Lower lobe of right lung (tissue), 2 donors: ENCODE results near the gene PRSS3. TPM values are rescaled to one million over a fixed set of nuclear protein-coding genes. Genes with fewer than 3 reads are reported as not detected.
A peak's percentile ranks its signal among the peaks of the same experiment; 100 is the strongest.
"Not testable (repeated sequence)": the region's sequence is repeated elsewhere in the genome, so short reads cannot be mapped to it uniquely, and the experiment has no call there.

ENCODE experiments used
- ATAC-seq, 2 donors: fragments of 200-7000 bp; cut with Tn5 transposase; one replicate each; pipeline ENCODE4 v1.9.1; 2020 to 2022; ENCODE audit warnings: mild to moderate bottlenecking in 2 of 2, moderate library complexity in 2 of 2
- DNase-seq: peaks from one replicate; pipeline ENCODE4 v3.0.0-alpha.2; 2020
- H3K27ac ChIP-seq: fragments of 200-600 bp; one replicate; pipeline ENCODE4 v1.8.0; 2022
- H3K27me3 ChIP-seq: fragments of 200-600 bp; one replicate; pipeline ENCODE4 v1.8.0; 2022; ENCODE audit warnings: low read depth
- H3K36me3 ChIP-seq: fragments of 200-600 bp; one replicate; pipeline ENCODE4 v1.8.0; 2022; ENCODE audit warnings: mild to moderate bottlenecking
- H3K4me1 ChIP-seq: fragments of 200-600 bp; one replicate; pipeline ENCODE4 v1.8.0; 2022
- H3K4me3 ChIP-seq: fragments of 200-600 bp; one replicate; pipeline ENCODE4 v1.8.0; 2022; ENCODE audit warnings: mild to moderate bottlenecking
- H3K9me3 ChIP-seq: fragments of 200-600 bp; one replicate; pipeline ENCODE4 v1.8.0; 2022
- intact Hi-C: fragments of 100-400 bp; cut with DNase I; formaldehyde crosslinking; loops from one replicate; pipeline ENCODE4 v1.11.0; 2022
- total RNA-seq: library from RNA; stranded (reverse); fragmentation: NEBNext Ultra II Directional; extraction: Animal tissue kit (Norgen Biotek cat#: 25700); gene quantifications from one replicate; pipeline ENCODE4 v1.2.1, GENCODE V29; 2021
- TF ChIP-seq, protein P1 (sequence below): fragments of 200-600 bp; IDR thresholded peaks from one replicate; pipeline ENCODE4 v1.8.0; 2022; ENCODE audit warnings: antibody characterized with exemption, mild to moderate bottlenecking
- donor health status: DM: no; HTN: yes; CAD: no; lungs with severe emphysema.

The PRSS3 gene
- total RNA-seq, 1 donor from 2014 or later = 0.65 TPM

DNA sequence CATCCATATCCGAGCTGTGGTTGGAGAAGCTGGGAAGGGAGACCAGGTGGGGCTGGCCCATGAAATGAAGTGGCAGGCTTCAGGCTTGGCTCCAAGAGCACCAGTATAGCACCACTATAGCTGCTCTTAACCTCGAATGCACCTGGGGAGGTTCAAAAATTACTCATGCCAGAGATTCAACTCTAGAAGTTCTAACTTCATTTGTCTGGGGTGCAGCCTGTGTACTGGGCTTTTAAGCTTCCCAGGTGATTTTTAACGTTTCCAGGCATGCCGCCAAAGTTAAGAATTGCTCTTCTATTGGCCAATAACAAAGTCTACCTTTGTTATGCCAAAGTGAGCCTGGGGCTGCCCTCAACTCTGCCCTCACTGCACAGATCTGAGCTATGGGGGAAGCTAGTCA lies 458 bp downstream of the PRSS3 start:
- Histone ChIP-seq H3K9me3 (no peaks in the 10 kb centered on the region), H3K27me3 (no peaks in the 10 kb centered on the region), H3K4me3 (no peak overlapping the region), H3K27ac (no peak overlapping the region), H3K4me1 (peaks cover 3% of the 10 kb centered on the region), H3K36me3 (no peaks in the 10 kb centered on the region)
- TF ChIP-seq, protein P1, sequence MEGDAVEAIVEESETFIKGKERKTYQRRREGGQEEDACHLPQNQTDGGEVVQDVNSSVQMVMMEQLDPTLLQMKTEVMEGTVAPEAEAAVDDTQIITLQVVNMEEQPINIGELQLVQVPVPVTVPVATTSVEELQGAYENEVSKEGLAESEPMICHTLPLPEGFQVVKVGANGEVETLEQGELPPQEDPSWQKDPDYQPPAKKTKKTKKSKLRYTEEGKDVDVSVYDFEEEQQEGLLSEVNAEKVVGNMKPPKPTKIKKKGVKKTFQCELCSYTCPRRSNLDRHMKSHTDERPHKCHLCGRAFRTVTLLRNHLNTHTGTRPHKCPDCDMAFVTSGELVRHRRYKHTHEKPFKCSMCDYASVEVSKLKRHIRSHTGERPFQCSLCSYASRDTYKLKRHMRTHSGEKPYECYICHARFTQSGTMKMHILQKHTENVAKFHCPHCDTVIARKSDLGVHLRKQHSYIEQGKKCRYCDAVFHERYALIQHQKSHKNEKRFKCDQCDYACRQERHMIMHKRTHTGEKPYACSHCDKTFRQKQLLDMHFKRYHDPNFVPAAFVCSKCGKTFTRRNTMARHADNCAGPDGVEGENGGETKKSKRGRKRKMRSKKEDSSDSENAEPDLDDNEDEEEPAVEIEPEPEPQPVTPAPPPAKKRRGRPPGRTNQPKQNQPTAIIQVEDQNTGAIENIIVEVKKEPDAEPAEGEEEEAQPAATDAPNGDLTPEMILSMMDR = no peak
- intact Hi-C loops = no loop called here
- DNase-seq (no peak), ATAC-seq (peak; percentile 59 to 63)

DNA sequence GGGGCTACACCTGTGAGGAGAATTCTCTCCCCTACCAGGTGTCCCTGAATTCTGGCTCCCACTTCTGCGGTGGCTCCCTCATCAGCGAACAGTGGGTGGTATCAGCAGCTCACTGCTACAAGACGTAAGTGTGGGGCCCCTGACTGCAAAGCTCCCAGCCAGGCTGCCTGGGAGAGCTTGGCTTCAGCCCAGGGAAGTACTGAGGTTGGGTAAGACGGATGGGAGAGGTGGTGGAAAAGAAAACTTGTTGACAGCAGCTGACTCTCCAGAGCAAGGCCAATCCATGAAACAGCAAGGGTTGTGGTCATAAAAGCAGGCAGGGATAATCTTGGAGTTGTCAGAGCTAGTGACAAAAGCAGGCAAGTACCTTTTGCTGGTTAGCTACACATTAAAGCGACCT lies 1.3 kb downstream of the PRSS3 start:
- H3K27ac ChIP-seq, H3K27me3 ChIP-seq, H3K4me3 ChIP-seq, H3K9me3 ChIP-seq, DNase-seq, ATAC-seq, H3K36me3 ChIP-seq, intact Hi-C loops, H3K4me1 ChIP-seq: not testable (repeated sequence)

DNA sequence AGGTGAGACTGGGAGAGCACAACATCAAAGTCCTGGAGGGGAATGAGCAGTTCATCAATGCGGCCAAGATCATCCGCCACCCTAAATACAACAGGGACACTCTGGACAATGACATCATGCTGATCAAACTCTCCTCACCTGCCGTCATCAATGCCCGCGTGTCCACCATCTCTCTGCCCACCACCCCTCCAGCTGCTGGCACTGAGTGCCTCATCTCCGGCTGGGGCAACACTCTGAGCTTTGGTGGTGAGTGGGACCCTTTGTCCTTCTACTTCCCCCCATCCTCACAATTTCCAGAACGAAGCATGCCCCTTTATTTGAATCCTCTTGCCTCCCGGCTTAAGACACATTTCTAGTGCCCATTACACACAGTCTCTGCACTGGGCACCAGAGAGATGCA lies 2.5 kb downstream of the PRSS3 start:
- TF ChIP-seq, protein P1 = no peak
- DNase-seq (no peak), ATAC-seq (no peak)
- Histone ChIP-seq H3K9me3 (no peaks in the 10 kb centered on the region), H3K4me1 (peaks cover 3% of the 10 kb centered on the region), H3K27me3 (no peaks in the 10 kb centered on the region), H3K36me3 (no peaks in the 10 kb centered on the region), H3K27ac (no peak overlapping the region), H3K4me3 (no peak overlapping the region)
- intact Hi-C loops = no loop called here

DNA sequence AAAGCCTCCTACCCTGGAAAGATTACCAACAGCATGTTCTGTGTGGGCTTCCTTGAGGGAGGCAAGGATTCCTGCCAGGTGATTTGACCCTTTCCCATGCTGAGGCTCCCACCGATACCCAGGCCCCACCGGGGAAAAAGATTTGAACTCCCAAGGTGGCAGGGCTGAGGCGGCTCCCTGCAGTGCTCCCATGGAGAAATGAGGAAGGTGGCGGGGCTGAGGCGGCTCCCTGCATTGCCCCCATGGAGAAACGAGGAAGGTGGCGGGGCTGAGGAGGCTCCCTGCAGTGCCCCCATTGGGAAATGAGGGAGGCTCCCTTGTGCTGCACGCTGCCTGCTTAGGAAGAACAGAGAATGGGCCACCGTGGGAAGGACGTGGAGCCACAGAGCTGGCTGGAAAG lies 3.2 kb downstream of the PRSS3 start:
- ATAC-seq (no peak), DNase-seq (no peak)
- no peaks in the 10 kb centered on the region for H3K9me3 ChIP-seq
- H3K27me3 ChIP-seq = no peaks in the 10 kb centered on the region
- H3K4me1 ChIP-seq = peaks cover 3% of the 10 kb centered on the region
- H3K27ac ChIP-seq = no peak overlapping the region
- no peaks in the 10 kb centered on the region for H3K36me3 ChIP-seq
- intact Hi-C loops = no loop called here
- TF ChIP-seq, protein P1 = no peak
- no peak overlapping the region for H3K4me3 ChIP-seq

DNA sequence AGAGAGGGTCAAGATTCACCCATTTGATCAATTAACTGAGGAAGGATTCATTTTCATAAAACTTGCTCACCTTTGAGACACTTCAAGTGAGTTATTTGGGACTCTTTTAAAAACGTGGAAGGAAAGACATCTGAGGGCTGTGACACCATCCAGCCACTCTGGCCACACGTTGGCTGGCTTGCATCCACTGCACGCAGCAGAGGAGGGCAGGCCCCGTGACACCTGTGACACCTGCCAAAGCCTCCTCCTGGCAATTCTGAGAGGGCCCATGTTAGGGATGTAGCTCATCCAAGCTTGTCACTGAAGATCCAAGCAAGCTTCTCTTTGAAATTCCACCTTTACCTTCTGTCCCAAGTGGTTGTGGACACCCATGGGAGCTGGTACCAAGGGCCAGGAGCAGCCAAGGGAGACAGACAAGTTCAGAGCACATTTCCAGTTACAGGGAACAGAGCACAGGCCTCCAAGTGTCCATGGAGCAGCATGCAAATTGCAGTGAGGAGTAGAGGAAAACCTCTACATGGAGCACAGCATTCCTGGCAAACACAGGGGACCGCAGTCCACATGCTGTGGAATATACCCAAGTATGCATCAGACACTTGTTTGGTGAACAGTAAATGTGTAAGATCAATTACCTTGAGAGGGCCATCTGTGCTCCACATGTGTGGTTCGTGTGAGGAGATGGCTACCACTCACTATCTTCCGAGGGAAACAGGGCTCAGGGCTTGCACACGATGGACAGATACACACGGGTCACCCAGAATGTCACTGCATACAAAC lies 4.8 kb downstream of the PRSS3 start:
- TF ChIP-seq, protein P1 = no peak
- H3K27me3 ChIP-seq = no peaks in the 10 kb centered on the region
- intact Hi-C loops = no loop called here
- no peak overlapping the region for H3K4me3 ChIP-seq
- DNase-seq = no peak
- ATAC-seq = no peak
- H3K9me3 ChIP-seq = no peaks in the 10 kb centered on the region
- no peak overlapping the region for H3K27ac ChIP-seq
- peaks cover 3% of the 10 kb centered on the region for H3K4me1 ChIP-seq
- no peaks in the 10 kb centered on the region for H3K36me3 ChIP-seq

DNA sequence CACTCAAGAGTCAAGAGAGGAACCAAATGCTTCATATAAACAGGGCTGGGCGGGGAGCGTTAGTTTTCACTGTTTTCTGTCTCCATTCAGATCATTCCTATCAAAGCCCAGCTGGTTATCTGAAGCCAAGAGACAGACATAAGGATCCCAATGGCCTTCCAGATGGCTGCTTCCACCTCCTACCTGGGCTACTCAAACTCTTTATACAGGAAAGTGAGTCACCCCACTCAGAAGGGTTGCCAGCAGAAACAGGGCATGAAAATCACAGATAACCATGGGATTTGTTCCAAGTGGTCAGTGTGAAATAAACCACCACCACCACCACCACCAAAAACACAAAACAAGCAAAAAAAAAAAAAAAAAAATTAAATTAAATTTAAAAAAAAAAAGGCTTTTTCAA lies 5.5 kb downstream of the PRSS3 start:
- Histone ChIP-seq H3K4me3 (no peak overlapping the region), H3K9me3 (no peaks in the 10 kb centered on the region), H3K4me1 (peaks cover 3% of the 10 kb centered on the region), H3K27me3 (no peaks in the 10 kb centered on the region), H3K36me3 (no peaks in the 10 kb centered on the region), H3K27ac (no peak overlapping the region)
- ATAC-seq = no peak
- no peak for DNase-seq
- intact Hi-C loops = no loop called here
- TF ChIP-seq, protein P1 = no peak

DNA sequence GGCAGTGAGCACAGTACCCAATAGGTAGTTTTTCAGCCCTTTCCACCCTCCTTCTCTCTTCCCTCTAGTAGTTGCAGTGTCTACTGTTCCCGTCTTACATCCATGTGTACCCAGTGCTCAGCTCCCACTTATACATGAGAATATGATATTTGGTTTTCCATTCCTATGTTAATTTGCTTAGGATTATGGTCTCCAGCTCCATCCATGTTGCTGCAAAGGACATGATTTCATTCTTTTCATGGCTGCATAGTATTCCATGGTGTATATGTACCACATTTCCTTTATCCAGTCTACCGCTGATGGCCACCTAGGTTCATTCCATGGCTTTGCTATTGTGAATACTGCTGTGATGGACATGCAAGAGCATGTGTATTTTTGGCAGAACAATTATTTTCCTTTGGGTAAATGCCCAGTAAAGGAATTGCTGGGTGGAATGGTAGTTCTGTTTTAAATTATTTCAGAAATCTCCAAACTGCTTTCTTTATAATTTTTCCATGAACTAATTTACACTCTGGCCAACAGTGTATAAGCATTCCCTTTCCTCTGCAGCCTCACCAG lies 6.7 kb downstream of the PRSS3 start:
- H3K4me3 ChIP-seq, ATAC-seq, H3K9me3 ChIP-seq, intact Hi-C loops, H3K36me3 ChIP-seq, DNase-seq, H3K27me3 ChIP-seq, H3K4me1 ChIP-seq, H3K27ac ChIP-seq: not testable (repeated sequence)

DNA sequence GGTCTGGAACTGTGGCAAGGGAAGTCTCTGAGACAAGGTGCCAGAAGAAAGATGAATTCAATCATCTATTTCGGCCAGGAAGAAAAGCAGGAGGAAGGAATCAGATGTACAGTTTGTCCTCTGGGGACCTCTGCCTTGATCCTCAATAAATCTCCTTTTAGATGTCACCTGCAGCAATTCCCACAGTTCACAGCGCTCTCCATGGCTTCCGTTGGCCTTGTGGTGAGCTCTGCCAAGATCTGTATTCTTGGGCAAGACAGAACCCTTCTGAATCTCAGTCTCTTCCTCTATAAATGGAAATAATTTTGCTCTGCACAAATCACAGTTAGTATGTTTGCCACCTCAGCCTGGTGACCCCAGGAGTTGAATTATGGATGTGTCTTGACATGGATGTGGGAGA lies 8.8 kb downstream of the PRSS3 start:
- H3K27ac ChIP-seq, H3K27me3 ChIP-seq, H3K9me3 ChIP-seq, H3K4me1 ChIP-seq, H3K36me3 ChIP-seq, H3K4me3 ChIP-seq, ATAC-seq, DNase-seq, intact Hi-C loops: not testable (repeated sequence)

DNA sequence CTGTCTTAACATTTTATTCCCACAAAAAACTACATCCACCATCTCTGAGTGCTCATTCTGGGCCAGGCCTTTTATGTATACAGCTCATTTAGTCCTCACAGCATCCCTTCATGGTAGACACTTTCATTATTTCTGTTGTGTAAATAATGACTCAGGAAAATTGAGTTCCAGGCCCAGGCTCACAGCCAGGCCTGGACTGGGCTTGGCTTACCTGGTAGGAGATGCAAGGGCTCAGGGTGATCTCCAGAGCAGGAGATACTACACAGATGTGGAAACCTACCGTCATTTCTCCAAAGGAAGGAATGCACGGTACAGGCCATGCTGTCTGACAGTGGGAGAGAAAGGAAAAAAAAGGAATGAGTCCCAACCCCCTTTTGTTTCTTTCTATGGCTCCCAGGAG lies 11.8 kb downstream of the PRSS3 start:
- H3K9me3 ChIP-seq, H3K36me3 ChIP-seq, H3K4me1 ChIP-seq, H3K4me3 ChIP-seq, H3K27ac ChIP-seq, intact Hi-C loops, DNase-seq, H3K27me3 ChIP-seq: not testable (repeated sequence)
- ATAC-seq = peak; percentile 62 to 67
